ENCODE measurements around the gene GIPC3.

GIPC3 gene

DNA sequence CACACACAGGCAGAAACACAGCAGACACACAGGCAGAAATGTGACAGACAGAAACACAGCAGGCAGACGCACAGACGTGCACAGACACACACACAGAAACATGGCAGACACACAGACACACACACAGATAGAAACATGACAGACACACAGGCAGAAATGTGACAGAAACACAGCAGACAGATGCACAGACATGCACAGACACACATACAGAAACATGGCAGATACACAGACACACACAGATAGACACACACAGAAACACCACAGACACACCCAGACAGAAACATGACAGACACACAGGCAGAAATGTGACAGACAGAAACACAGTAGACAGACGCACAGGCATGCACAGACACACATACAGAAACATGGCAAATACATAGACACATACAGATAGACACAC lies 20.1 kb downstream of the GIPC3 start:
- ChIA-PET POLR2A (interaction anchor here (0.8 kb wide), 1 partner anchor 20 kb away, joined by 3 read pairs; the partner anchor contains the start of gene GIPC3), CTCF (interaction anchor here (1.2 to 1.8 kb wide), 2 partner anchors 10 to 14 kb away, joined by 4 read pairs; no protein-coding TSS in a partner anchor)
- Histone ChIP-seq H3K4me3 (ENCODE audit: control insufficient read depth in 1 of 7, extremely low read depth in 1 of 7, insufficient read depth in 4 of 7, low read depth in 2 of 7, low read length in 6 of 7) (peak overlapping the region in 6 of 7 experiments; percentile 43 to 81 (median 73)), H3K27ac (ENCODE audit: insufficient read depth in 1 of 2, low read depth in 1 of 2, low read length in 2 of 2, poor library complexity in 1 of 2, severe bottlenecking in 2 of 2) (peak overlapping the region in 1 of 2 experiments; percentile 34), H3K9me3 (ENCODE audit: control extremely low read depth in 1 of 5, control insufficient read depth in 4 of 5, insufficient read depth in 2 of 5, low read depth in 1 of 5, low read length in 4 of 5) (no peaks in the 10 kb centered on the region), H3K36me3 (ENCODE audit: control insufficient read depth in 4 of 4, insufficient read depth in 4 of 4, low read length in 3 of 4) (peaks cover 0 to 14% (median 2%) of the 10 kb centered on the region in 4 experiments), H3K4me1 (ENCODE audit: control extremely low read depth in 1 of 4, control insufficient read depth in 4 of 4, insufficient read depth in 4 of 4, low read length in 3 of 4) (peaks cover 11 to 65% (median 62%) of the 10 kb centered on the region in 4 experiments), H3K27me3 (replicated peaks in 2 of 5; ENCODE audit: control insufficient read depth in 4 of 5, insufficient read depth in 5 of 5, low read length in 4 of 5) (no peaks in the 10 kb centered on the region)
- WGBS (ENCODE audit: insufficient coverage): no CpG with 5 or more reads among the region's 3 CpGs
- DNase-seq: no peak

DNA sequence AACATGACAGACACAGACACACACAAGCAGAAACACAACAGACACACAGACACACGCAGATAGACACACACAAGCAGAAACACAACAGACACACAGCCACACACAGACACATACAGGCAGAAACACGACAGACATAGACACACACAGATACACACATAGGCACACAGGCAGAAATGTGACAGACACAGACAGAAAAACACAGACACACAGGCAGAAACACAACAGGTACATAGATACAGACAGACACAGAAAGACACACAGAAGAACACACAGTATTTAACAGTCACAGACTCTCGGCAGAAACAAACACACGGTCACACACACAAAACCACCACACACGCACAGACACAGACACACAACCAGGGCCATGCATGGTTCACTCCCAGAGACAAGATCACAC lies 20.5 kb downstream of the GIPC3 start:
- POLR2A ChIA-PET: no interaction called here
- 31% methylated on average over 5 of the region's 5 CpGs for WGBS (ENCODE audit: insufficient coverage)
- DNase-seq: no peak
- CTCF ChIA-PET: interaction anchor here (1.7 kb wide), 1 partner anchor 14 kb away, joined by 7 read pairs; no protein-coding TSS in a partner anchor
- Histone ChIP-seq H3K27me3 (replicated peaks in 2 of 5; ENCODE audit: control insufficient read depth in 4 of 5, insufficient read depth in 5 of 5, low read length in 4 of 5) (no peaks in the 10 kb centered on the region), H3K27ac (ENCODE audit: insufficient read depth in 1 of 2, low read depth in 1 of 2, low read length in 2 of 2, poor library complexity in 1 of 2, severe bottlenecking in 2 of 2) (peak overlapping the region in 1 of 2 experiments; percentile 34), H3K4me3 (ENCODE audit: control insufficient read depth in 1 of 7, extremely low read depth in 1 of 7, insufficient read depth in 4 of 7, low read depth in 2 of 7, low read length in 6 of 7) (peak overlapping the region in 6 of 7 experiments; percentile 43 to 81 (median 73)), H3K4me1 (ENCODE audit: control extremely low read depth in 1 of 4, control insufficient read depth in 4 of 4, insufficient read depth in 4 of 4, low read length in 3 of 4) (peaks cover 11 to 65% (median 63%) of the 10 kb centered on the region in 4 experiments), H3K36me3 (ENCODE audit: control insufficient read depth in 4 of 4, insufficient read depth in 4 of 4, low read length in 3 of 4) (peaks cover 0 to 13% (median 1%) of the 10 kb centered on the region in 4 experiments), H3K9me3 (ENCODE audit: control extremely low read depth in 1 of 5, control insufficient read depth in 4 of 5, insufficient read depth in 2 of 5, low read depth in 1 of 5, low read length in 4 of 5) (no peaks in the 10 kb centered on the region)

DNA sequence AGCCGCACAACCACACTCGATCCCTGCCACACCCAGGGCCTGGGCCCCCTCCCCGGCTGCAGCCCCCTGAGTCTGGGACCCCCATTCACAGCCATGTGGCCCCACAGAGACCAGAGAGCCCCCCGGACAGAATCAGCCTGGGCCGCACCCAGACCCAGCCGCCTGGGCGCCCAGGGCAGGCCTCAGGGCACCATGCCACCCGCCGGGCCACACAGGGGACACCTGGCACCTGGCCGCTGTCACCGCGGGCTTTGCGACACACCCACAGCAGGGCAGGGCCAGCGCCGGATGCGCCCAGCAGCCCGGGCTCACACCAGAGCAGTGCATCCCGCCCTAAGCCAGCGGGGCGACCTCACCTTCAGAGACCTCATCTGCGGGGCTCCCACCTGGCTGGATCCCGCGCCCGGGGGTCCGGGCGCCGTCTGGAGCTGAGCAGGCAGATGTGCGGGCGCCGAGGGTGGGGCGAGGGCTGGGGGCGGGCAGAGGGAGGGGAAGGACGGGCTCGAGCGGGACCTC lies 21.0 kb downstream of the GIPC3 start:
- peaks cover 0 to 18% (median 4%) of the 10 kb centered on the region in 4 experiments for H3K36me3 ChIP-seq (ENCODE audit: control insufficient read depth in 4 of 4, insufficient read depth in 4 of 4, low read length in 3 of 4)
- 4% methylated on average over 23 of the region's 35 CpGs for WGBS (ENCODE audit: insufficient coverage)
- POLR2A ChIA-PET: no interaction called here
- peak overlapping the region in 1 of 2 experiments; percentile 56 for H3K27ac ChIP-seq (ENCODE audit: insufficient read depth in 1 of 2, low read depth in 1 of 2, low read length in 2 of 2, poor library complexity in 1 of 2, severe bottlenecking in 2 of 2)
- no peaks in the 10 kb centered on the region for H3K27me3 ChIP-seq (replicated peaks in 2 of 5; ENCODE audit: control insufficient read depth in 4 of 5, insufficient read depth in 5 of 5, low read length in 4 of 5)
- peak overlapping the region; percentile 37 to 81 (median 72) for H3K4me3 ChIP-seq (ENCODE audit: control insufficient read depth in 1 of 7, extremely low read depth in 1 of 7, insufficient read depth in 4 of 7, low read depth in 2 of 7, low read length in 6 of 7)
- no peaks in the 10 kb centered on the region for H3K9me3 ChIP-seq (ENCODE audit: control extremely low read depth in 1 of 5, control insufficient read depth in 4 of 5, insufficient read depth in 2 of 5, low read depth in 1 of 5, low read length in 4 of 5)
- no peak for DNase-seq
- CTCF ChIA-PET: interaction anchor here (1.7 kb wide), 1 partner anchor 14 kb away, joined by 7 read pairs; no protein-coding TSS in a partner anchor
- peaks cover 11 to 65% (median 63%) of the 10 kb centered on the region in 4 experiments for H3K4me1 ChIP-seq (ENCODE audit: control extremely low read depth in 1 of 4, control insufficient read depth in 4 of 4, insufficient read depth in 4 of 4, low read length in 3 of 4)

DNA sequence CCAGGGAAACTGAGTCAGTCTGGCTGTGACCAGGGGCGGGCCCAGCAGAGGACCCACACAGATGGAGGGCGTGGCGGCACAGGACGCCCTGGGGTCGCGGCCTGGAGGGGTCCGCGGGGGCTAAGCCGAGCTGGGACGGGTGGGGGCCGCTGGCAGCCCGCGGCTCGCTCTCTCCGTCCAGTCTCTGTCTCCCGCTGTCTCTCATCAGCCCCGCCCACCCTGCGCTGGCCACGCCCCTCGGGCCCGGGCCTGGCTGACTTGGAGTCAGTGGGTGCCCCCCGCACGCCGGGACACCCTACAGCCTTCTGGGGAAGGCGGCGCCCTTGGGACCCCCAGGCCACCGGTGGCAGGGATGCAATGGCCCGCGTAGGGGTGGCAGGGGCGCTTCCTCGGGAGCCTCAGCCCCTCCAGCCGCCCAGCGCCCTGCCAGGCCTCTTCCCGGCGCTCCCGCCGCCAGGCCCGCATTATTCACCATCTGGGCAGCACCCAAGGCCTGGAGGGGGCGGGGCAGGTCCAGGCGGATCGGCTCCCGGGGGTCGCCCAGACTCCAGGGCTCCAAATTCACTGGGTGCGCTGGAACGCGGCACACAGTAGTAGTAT lies 21.5 kb downstream of the GIPC3 start, which contains the start of gene TBXA2R:
Gene TBXA2R, minus strand, starts transcription at position 186 of the 600 bp plus-strand sequence. CDS start 6,241 bp downstream, outside the sequence.
- Histone ChIP-seq H3K27me3 (replicated peaks in 2 of 5; ENCODE audit: control insufficient read depth in 4 of 5, insufficient read depth in 5 of 5, low read length in 4 of 5) (no peaks in the 10 kb centered on the region), H3K4me3 (ENCODE audit: control insufficient read depth in 1 of 7, extremely low read depth in 1 of 7, insufficient read depth in 4 of 7, low read depth in 2 of 7, low read length in 6 of 7) (peak within 1 kb of the TSS; percentile 37 to 81 (median 72)), H3K27ac (ENCODE audit: insufficient read depth in 1 of 2, low read depth in 1 of 2, low read length in 2 of 2, poor library complexity in 1 of 2, severe bottlenecking in 2 of 2) (peak within 1 kb of the TSS in 1 of 2 experiments; percentile 56), H3K4me1 (ENCODE audit: control extremely low read depth in 1 of 4, control insufficient read depth in 4 of 4, insufficient read depth in 4 of 4, low read length in 3 of 4) (peaks cover 11 to 65% (median 63%) of the 10 kb centered on the region in 4 experiments), H3K9me3 (ENCODE audit: control extremely low read depth in 1 of 5, control insufficient read depth in 4 of 5, insufficient read depth in 2 of 5, low read depth in 1 of 5, low read length in 4 of 5) (no peaks in the 10 kb centered on the region), H3K36me3 (ENCODE audit: control insufficient read depth in 4 of 4, insufficient read depth in 4 of 4, low read length in 3 of 4) (peaks cover 0 to 24% (median 8%) of the 10 kb centered on the region in 4 experiments)
- POLR2A ChIA-PET: no interaction called here
- peak in 2 of 3 donors; percentile 45 to 53 for DNase-seq
- WGBS (ENCODE audit: insufficient coverage): 2% methylated on average over 36 of the region's 46 CpGs
- CTCF ChIA-PET: interaction anchor here (1.7 to 3.1 kb wide), 3 partner anchors 12 to 20 kb away, joined by 7 to 18 read pairs (median 15); partner anchors contain the start of gene GIPC3

DNA sequence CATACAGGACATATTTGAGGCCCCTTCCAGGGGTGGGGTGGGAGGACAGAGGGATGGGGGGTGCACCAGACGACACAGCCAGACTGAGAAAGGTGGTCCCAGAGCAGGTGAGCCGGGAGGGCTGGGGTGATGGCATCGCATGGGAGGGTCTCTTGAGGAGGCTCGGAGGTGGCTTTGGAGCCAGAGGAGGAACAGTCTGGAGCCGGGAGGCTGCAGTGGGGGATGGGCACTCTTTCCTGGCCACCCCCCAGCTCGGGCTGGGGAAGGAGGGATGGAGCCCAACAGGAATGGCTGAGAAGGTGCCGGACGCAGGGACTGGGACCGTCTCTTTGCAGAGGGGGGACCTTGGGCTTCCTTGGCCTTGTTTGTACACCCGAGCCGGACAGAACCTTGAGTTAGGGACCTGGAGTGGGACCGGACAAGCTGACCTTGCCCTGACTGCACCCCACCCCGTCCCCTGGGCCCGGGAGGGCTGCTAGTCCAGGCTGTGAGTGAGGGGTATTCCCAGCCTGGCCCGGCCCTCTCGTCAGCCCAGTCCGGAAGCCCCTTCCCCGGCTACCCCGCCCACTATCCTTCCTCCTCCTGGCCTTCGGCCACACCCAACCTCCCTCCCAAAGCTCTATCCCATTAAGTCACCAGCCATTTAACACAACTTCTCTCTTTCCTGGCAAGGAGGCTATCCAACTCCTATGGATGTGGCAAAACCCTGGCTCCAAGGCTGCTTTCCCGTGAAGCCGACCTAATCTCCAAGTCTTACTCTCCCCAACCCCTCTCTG lies 22.2 kb downstream of the GIPC3 start:
- Histone ChIP-seq H3K4me1 (ENCODE audit: control extremely low read depth in 1 of 4, control insufficient read depth in 4 of 4, insufficient read depth in 4 of 4, low read length in 3 of 4) (peaks cover 11 to 65% (median 63%) of the 10 kb centered on the region in 4 experiments), H3K36me3 (ENCODE audit: control insufficient read depth in 4 of 4, insufficient read depth in 4 of 4, low read length in 3 of 4) (peaks cover 0 to 28% (median 12%) of the 10 kb centered on the region in 4 experiments), H3K27me3 (replicated peaks in 2 of 5; ENCODE audit: control insufficient read depth in 4 of 5, insufficient read depth in 5 of 5, low read length in 4 of 5) (no peaks in the 10 kb centered on the region), H3K4me3 (ENCODE audit: control insufficient read depth in 1 of 7, extremely low read depth in 1 of 7, insufficient read depth in 4 of 7, low read depth in 2 of 7, low read length in 6 of 7) (peak overlapping the region in 6 of 7 experiments; percentile 36 to 81 (median 73)), H3K9me3 (ENCODE audit: control extremely low read depth in 1 of 5, control insufficient read depth in 4 of 5, insufficient read depth in 2 of 5, low read depth in 1 of 5, low read length in 4 of 5) (no peaks in the 10 kb centered on the region), H3K27ac (ENCODE audit: insufficient read depth in 1 of 2, low read depth in 1 of 2, low read length in 2 of 2, poor library complexity in 1 of 2, severe bottlenecking in 2 of 2) (peak overlapping the region in 1 of 2 experiments; percentile 56)
- WGBS (ENCODE audit: insufficient coverage): 13% methylated on average over 20 of the region's 22 CpGs
- CTCF ChIA-PET: interaction anchor here (0.8 to 3.1 kb wide), 7 partner anchors 10 to 51 kb away, joined by 3 to 18 read pairs (median 7); partner anchors contain the start of genes GIPC3 and MFSD12
- POLR2A ChIA-PET: no interaction called here
- peak in 1 of 3 donors; percentile 35 for DNase-seq

DNA sequence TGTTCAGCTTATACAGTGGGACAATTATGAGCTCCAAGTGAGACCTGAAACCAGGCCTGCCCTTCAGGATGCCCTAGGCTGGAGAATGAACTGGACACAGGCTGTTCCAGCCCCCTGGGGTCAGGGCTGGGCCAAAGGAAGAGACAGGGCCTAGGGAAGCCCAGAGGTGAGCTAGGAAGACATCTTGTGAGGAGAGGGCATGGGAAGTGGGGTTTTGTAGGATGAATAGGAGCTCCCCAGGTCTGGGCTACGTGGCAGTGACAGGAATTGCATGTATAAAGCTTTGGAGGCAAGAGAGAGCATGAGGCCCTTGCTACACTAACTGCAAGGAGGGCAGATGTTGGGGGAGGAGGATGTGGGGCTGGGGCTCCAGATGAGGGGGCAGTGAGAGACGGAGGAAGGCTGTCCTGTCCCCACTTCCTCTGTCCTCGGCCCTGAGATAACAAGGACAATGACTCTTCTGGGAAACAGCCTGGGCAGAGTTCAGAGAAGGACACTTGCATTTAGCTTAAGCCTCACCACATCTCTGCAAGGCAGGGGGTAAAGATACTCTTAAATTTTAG lies 22.9 kb downstream of the GIPC3 start:
- peaks cover 11 to 65% (median 63%) of the 10 kb centered on the region in 4 experiments for H3K4me1 ChIP-seq (ENCODE audit: control extremely low read depth in 1 of 4, control insufficient read depth in 4 of 4, insufficient read depth in 4 of 4, low read length in 3 of 4)
- WGBS (ENCODE audit: insufficient coverage): 4% methylated on average over 3 of the region's 3 CpGs
- ChIA-PET POLR2A (no interaction called here), CTCF (interaction anchor here (0.8 to 3.1 kb wide), 8 partner anchors 11 to 62 kb away, joined by 3 to 18 read pairs (median 3); partner anchors contain the start of genes GIPC3 and MFSD12)
- H3K27ac ChIP-seq (ENCODE audit: insufficient read depth in 1 of 2, low read depth in 1 of 2, low read length in 2 of 2, poor library complexity in 1 of 2, severe bottlenecking in 2 of 2): peak overlapping the region in 1 of 2 experiments; percentile 56
- DNase-seq: peak in 2 of 3 donors; percentile 55 to 62
- H3K9me3 ChIP-seq (ENCODE audit: control extremely low read depth in 1 of 5, control insufficient read depth in 4 of 5, insufficient read depth in 2 of 5, low read depth in 1 of 5, low read length in 4 of 5): no peaks in the 10 kb centered on the region
- H3K4me3 ChIP-seq (ENCODE audit: control insufficient read depth in 1 of 7, extremely low read depth in 1 of 7, insufficient read depth in 4 of 7, low read depth in 2 of 7, low read length in 6 of 7): peak overlapping the region in 6 of 7 experiments; percentile 4 to 81 (median 57)
- peaks cover 0 to 28% (median 15%) of the 10 kb centered on the region in 4 experiments for H3K36me3 ChIP-seq (ENCODE audit: control insufficient read depth in 4 of 4, insufficient read depth in 4 of 4, low read length in 3 of 4)
- no peaks in the 10 kb centered on the region for H3K27me3 ChIP-seq (replicated peaks in 2 of 5; ENCODE audit: control insufficient read depth in 4 of 5, insufficient read depth in 5 of 5, low read length in 4 of 5)

Data from common myeloid progenitor, CD34-positive (primary cell).